Muscle of leg (tissue), 11 donors: ENCODE data around the gene ZMYM2. TPM values are rescaled to one million over a fixed set of nuclear protein-coding genes. Genes with fewer than 3 reads are reported as not detected.

Experiments used
- DNase-seq: peaks from one replicate; pipeline ENCODE4 v3.0.0; 2013
- H3K27ac ChIP-seq: one replicate; pipeline ENCODE4 v1.5.1; 2013; ENCODE audit warnings: mild to moderate bottlenecking, low read length, control low read depth
- H3K27me3 ChIP-seq: one replicate; pipeline ENCODE4 v1.6.1; 2013; ENCODE audit warnings: low read length; ENCODE audit not compliant: control insufficient read depth, insufficient read depth
- H3K36me3 ChIP-seq: one replicate; pipeline ENCODE4 v1.6.1; 2013; ENCODE audit warnings: low read length; ENCODE audit not compliant: control insufficient read depth, insufficient read depth
- H3K4me1 ChIP-seq: one replicate; pipeline ENCODE4 v1.6.1; 2013; ENCODE audit warnings: low read length; ENCODE audit not compliant: control insufficient read depth, insufficient read depth
- H3K4me3 ChIP-seq: one replicate; pipeline ENCODE4 v1.5.1; 2013; ENCODE audit warnings: low read length, control low read depth
- H3K9me3 ChIP-seq: replicated peaks from 2 replicates; pipeline ENCODE4 v1.6.1; 2013; ENCODE audit warnings: low read depth, low read length; ENCODE audit not compliant: control insufficient read depth
- WGBS: methylation state at CpG from one replicate; pipeline ENCODE4 v1.1.5; 2013; ENCODE audit warnings: missing lambda C conversion rate; ENCODE audit not compliant: insufficient coverage; 5-methylcytosine and 5-hydroxymethylcytosine counted together
- polyA plus RNA-seq, 8 donors: library from polyadenylated mRNA; unstranded; fragments of 120-200 nt; gene quantifications; one replicate each; pipeline versions ENCODE4 v1.2.1 to v1.2.3, GENCODE V29; 2013; ENCODE audit warnings: inconsistent platforms in 1 of 8, low replicate concordance in 1 of 8; ENCODE audit not compliant: insufficient read length in 8 of 8, insufficient read depth in 1 of 8
- total RNA-seq: library from RNA; stranded (reverse); fragments of 120-200 nt; gene quantifications from one replicate; pipeline ENCODE4 v1.2.4, GENCODE V29; 2013

Gene ZMYM2
- total and polyA plus RNA-seq, 9 donors, result 42.8 to 90.8 (median 48.8) TPM

- H3K4me1 ChIP-seq, result peaks cover 20% of the 10 kb centered on the region
- no peak for DNase-seq
- no peaks in the 10 kb centered on the region for H3K9me3 ChIP-seq
- no peaks in the 10 kb centered on the region for H3K36me3 ChIP-seq
- H3K27ac ChIP-seq, result no peak overlapping the region
- peaks cover 43% of the 10 kb centered on the region for H3K27me3 ChIP-seq
- no peak overlapping the region for H3K4me3 ChIP-seq
- no CpG with 5 or more reads among the region's 2 CpGs for WGBS
These were observed 171.5 kb downstream of the ZMYM2 start for GRCh38 chr13:20130012-20130411.

GRCh38 chr13:20130652-20131051 lies 172.1 kb downstream of the ZMYM2 start:
- H3K36me3 ChIP-seq, result no peaks in the 10 kb centered on the region
- peaks cover 46% of the 10 kb centered on the region for H3K27me3 ChIP-seq
- DNase-seq, result no peak
- WGBS, result 83% methylated on average over 2 of the region's 2 CpGs
- no peaks in the 10 kb centered on the region for H3K9me3 ChIP-seq
- no peak overlapping the region for H3K4me3 ChIP-seq
- H3K4me1 ChIP-seq, result peaks cover 20% of the 10 kb centered on the region
- H3K27ac ChIP-seq, result no peak overlapping the region

GRCh38 chr13:20131057-20131832 lies 172.7 kb downstream of the ZMYM2 start:
- no peak for DNase-seq
- Histone ChIP-seq H3K4me3 (no peak overlapping the region), H3K27me3 (peaks cover 48% of the 10 kb centered on the region), H3K36me3 (no peaks in the 10 kb centered on the region), H3K4me1 (peaks cover 20% of the 10 kb centered on the region), H3K9me3 (no peaks in the 10 kb centered on the region), H3K27ac (no peak overlapping the region)
- 85% methylated on average over 3 of the region's 11 CpGs for WGBS

DNA sequence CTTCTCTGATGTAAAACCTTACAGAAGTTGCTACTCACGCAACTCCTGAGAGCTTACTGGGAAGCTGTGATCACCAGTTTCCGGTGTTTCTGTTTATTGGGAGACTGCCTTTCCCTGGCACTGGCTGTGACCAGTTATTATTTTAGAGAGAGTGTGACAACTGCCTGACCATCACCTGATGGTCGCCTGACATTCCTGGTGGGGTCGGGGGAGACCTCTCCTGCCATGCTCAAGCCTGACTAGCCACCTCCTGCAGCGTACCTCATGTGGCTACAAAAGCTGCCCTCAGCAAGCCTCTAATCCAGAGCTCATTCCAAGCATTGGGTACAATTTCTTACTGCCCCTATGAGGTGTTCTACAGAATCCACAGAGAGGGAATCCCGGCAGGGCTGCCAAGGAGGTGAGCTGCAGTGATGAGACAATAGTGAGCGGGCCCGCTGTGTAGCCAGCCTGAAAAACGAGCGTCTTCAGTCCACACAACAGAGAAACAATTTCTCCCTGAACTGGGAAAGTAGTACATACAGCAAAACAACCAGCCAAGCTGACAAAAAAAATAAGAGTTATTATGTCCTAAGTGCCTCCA lies 173.6 kb downstream of the ZMYM2 start:
- Histone ChIP-seq H3K4me1 (peaks cover 19% of the 10 kb centered on the region), H3K4me3 (no peak overlapping the region), H3K27ac (no peak overlapping the region), H3K9me3 (no peaks in the 10 kb centered on the region), H3K27me3 (peaks cover 51% of the 10 kb centered on the region), H3K36me3 (no peaks in the 10 kb centered on the region)
- WGBS, result 88% methylated on average over 2 of the region's 10 CpGs
- DNase-seq, result no peak

DNA sequence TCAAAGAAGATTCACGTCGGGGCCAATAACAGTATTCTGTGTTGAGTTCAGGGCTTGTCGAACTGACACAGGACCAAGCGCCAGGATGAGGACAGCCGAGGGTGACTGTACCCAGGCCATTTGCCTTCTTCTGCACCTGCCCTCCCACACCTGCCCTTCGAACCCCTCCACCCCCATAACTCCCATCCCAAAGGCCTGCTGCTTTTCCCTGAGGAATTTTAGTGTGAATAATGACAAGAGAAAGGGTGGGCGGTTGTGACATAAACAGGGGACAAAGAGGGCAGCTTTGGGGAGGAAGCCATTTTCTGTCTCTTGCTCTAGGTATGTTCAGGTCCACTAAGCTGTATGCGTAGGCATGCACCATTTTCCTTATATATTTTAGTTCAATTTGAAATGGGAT lies 176.2 kb downstream of the ZMYM2 start:
- H3K27me3 ChIP-seq, result peaks cover 38% of the 10 kb centered on the region
- peaks cover 5% of the 10 kb centered on the region for H3K4me1 ChIP-seq
- H3K27ac ChIP-seq, result no peak overlapping the region
- 46% methylated on average over 4 of the region's 8 CpGs for WGBS
- DNase-seq, result no peak
- H3K36me3 ChIP-seq, result no peaks in the 10 kb centered on the region
- H3K4me3 ChIP-seq, result no peak overlapping the region
- no peaks in the 10 kb centered on the region for H3K9me3 ChIP-seq

DNA sequence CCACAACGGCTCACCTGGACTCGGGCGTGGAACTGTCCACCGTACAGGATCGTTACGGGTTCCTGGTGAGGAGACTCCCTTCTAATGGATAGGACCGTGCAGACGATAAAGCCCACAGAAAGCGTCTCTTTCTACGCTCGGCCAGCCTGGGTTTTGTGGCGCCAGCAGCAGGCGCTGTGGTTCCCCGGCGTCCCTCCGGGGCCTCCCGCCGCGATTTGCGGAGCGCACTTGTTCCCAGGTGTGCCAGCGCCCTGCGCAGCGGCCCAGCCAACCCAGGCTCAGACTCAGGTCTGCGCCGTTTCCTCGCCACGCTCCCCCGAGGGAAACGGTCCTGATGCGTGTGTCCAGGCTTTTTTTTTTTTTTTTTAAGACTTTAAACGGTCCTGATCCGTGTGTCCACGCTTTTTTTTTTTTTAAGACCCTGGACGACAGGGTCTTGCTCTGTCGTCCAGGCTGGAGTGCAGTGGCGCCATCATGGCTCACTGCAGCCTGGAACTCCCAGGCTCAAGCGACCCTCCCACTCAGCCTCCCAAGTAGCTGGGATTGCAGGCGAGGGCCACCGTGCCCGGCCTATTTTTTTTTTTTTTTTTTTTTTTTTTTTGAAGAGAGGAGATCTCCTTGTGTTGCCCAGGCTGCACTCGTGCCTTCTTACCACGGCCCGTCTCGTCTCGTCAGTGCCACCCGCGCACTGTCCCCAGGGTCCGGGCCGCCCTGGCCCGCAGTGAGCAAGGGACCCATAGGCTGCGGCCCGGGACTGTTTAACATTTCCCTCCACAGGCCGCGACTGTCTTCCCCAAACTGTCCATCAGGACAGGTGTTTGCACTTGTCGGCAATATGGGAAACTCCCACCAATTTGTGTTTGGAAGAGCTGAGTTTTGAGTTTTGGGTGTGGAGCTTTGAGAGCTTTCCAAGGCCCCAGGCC lies 178.5 kb downstream of the ZMYM2 start:
- peaks cover 40% of the 10 kb centered on the region for H3K27me3 ChIP-seq
- H3K4me1 ChIP-seq, result peaks cover 16% of the 10 kb centered on the region
- H3K27ac ChIP-seq, result no peak overlapping the region
- 4% methylated on average over 33 of the region's 56 CpGs for WGBS
- no peaks in the 10 kb centered on the region for H3K36me3 ChIP-seq
- H3K4me3 ChIP-seq, result no peak overlapping the region
- no peak for DNase-seq
- no peaks in the 10 kb centered on the region for H3K9me3 ChIP-seq

DNA sequence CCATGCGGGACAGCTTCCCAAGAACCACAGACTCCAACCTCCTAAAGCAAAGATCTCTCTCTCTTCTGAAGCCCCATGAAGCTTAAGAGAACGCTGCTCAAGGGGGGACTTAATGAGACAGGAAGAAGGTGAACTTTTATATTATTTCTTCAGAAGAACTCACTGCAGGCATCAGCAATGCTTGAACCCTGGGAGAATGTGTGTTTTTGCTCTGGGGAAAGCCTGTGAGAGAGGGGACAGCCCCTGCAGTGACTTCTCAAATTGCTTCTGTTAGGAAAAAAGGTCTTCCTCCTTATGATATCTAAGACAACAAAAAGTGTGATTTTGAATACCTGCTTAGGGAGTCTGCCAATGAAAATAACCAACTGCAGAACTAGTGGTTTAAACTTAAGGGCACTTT lies 179.3 kb downstream of the ZMYM2 start:
- peaks cover 46% of the 10 kb centered on the region for H3K27me3 ChIP-seq
- no peak overlapping the region for H3K27ac ChIP-seq
- peaks cover 19% of the 10 kb centered on the region for H3K4me1 ChIP-seq
- no peaks in the 10 kb centered on the region for H3K36me3 ChIP-seq
- no peak overlapping the region for H3K4me3 ChIP-seq
- no peak for DNase-seq
- no peaks in the 10 kb centered on the region for H3K9me3 ChIP-seq
- WGBS, result no CpG with 5 or more reads among the region's 2 CpGs

GRCh38 chr13:20140487-20140886 lies 182.0 kb downstream of the ZMYM2 start:
- Histone ChIP-seq H3K4me1 (peaks cover 19% of the 10 kb centered on the region), H3K27me3 (peaks cover 54% of the 10 kb centered on the region), H3K4me3 (no peak overlapping the region), H3K27ac (peak overlapping the region; percentile 29), H3K36me3 (no peaks in the 10 kb centered on the region), H3K9me3 (no peaks in the 10 kb centered on the region)
- WGBS, result no CpG with 5 or more reads among the region's 4 CpGs
- no peak for DNase-seq
